ENCODE data around the gene THRA.
A peak's percentile ranks its signal among the peaks of the same experiment; 100 is the strongest.
"Not testable (repeated sequence)": the region's sequence is repeated elsewhere in the genome, so short reads cannot be mapped to it uniquely, and the experiment has no call there.

THRA gene

GRCh38 chr17:40112718-40113109, 49.9 kb downstream of the THRA start:
- no peak for DNase-seq (ENCODE audit: low spot score)

- peak; percentile 96 for DNase-seq (ENCODE audit: low spot score)
Observed at GRCh38 chr17:40113110-40113906, 50.5 kb downstream of the THRA start.

- no peak for DNase-seq (ENCODE audit: low spot score)
Observed at GRCh38 chr17:40113907-40114245, 51.1 kb downstream of the THRA start.

- DNase-seq (ENCODE audit: low spot score): no peak
Observed at GRCh38 chr17:40115101-40115436, 52.3 kb downstream of the THRA start.

GRCh38 chr17:40121181-40122135, 58.7 kb downstream of the THRA start, which contains the start of gene MSL1:
MSL1 (plus strand) TSS chr17:40121971; CDS start chr17:40122613, 642 bp downstream.
- DNase-seq (ENCODE audit: low spot score): peak; percentile 72

GRCh38 chr17:40122136-40122998, 59.6 kb downstream of the THRA start:
- DNase-seq (ENCODE audit: low spot score): peak; percentile 37

- peak; percentile 82 for DNase-seq (ENCODE audit: low spot score)
Observed at GRCh38 chr17:40122999-40123810, 60.4 kb downstream of the THRA start.

GRCh38 chr17:40123811-40124114, 61.0 kb downstream of the THRA start:
- no peak for DNase-seq (ENCODE audit: low spot score)

- DNase-seq (ENCODE audit: low spot score): no peak
Observed at GRCh38 chr17:40124279-40125141, 61.7 kb downstream of the THRA start.

GRCh38 chr17:40129498-40129897, 66.7 kb downstream of the THRA start:
- no peak for DNase-seq (ENCODE audit: low spot score)

- DNase-seq (ENCODE audit: low spot score): no peak
Observed at GRCh38 chr17:40130352-40131042, 67.7 kb downstream of the THRA start.

GRCh38 chr17:40134184-40134583, 71.4 kb downstream of the THRA start:
- no peak for DNase-seq (ENCODE audit: low spot score)

- DNase-seq (ENCODE audit: low spot score): no peak
Observed at GRCh38 chr17:40135817-40136216, 73.1 kb downstream of the THRA start.

GRCh38 chr17:40139566-40140058, 76.8 kb downstream of the THRA start:
- no peak for DNase-seq (ENCODE audit: low spot score)

- not testable (repeated sequence) for DNase-seq (ENCODE audit: low spot score)
Observed at GRCh38 chr17:40143166-40143565, 80.4 kb downstream of the THRA start.
